H1 (cell line): ENCODE results near the gene PECR. TPM values are rescaled to one million over a fixed set of nuclear protein-coding genes. Genes with fewer than 3 reads are reported as not detected.

Source experiments
- CTCF ChIA-PET: fragments of 300-600 bp; sonication (Branson Sonifier 250); formaldehyde crosslinking; loops from one replicate; lab custom pipeline; 2021; ENCODE audit not compliant: partially characterized antibody; lab: Charles Lee
- POLR2A ChIA-PET: fragments of 300-600 bp; sonication (Branson Sonifier 250); formaldehyde crosslinking; loops from one replicate; lab custom pipeline; 2021; ENCODE audit warnings: inconsistent platforms; ENCODE audit not compliant: partially characterized antibody; lab: Charles Lee
- DNase-seq, 2 experiments: peaks; one replicate each; pipeline versions ENCODE4 v3.0.0 to v3.0.0-alpha.2; 2010 to 2022; ENCODE audit warnings: low spot score in 2 of 2, low read depth in 1 of 2, mixed read lengths in 1 of 2
- FAIRE-seq: peaks from 2 replicates; lab custom pipeline; 2011; peaks lifted over from hg19 to GRCh38; lab: Jason Lieb, UNC
- H2AFZ ChIP-seq: 2 replicates; pipeline ENCODE4 v1.8.1; 2012; ENCODE audit warnings: low read length, inconsistent platforms
- H2AK5ac ChIP-seq: 2 replicates; pipeline ENCODE4 v1.6.1; 2013; ENCODE audit warnings: low read depth, low read length
- H2BK120ac ChIP-seq: replicated peaks from 2 replicates; pipeline ENCODE3; 2013; ENCODE audit warnings: low read depth, low read length, inconsistent platforms
- H2BK12ac ChIP-seq: 2 replicates; pipeline ENCODE4 v1.6.1; 2013; ENCODE audit warnings: low read depth, low read length
- H2BK15ac ChIP-seq: 2 replicates; pipeline ENCODE4 v1.6.1; 2013; ENCODE audit warnings: low read length
- H2BK20ac ChIP-seq: 2 replicates; pipeline ENCODE4 v1.6.1; 2013; ENCODE audit warnings: low read length
- H2BK5ac ChIP-seq: 2 replicates; pipeline ENCODE4 v1.6.1; 2013; ENCODE audit warnings: low read depth, low read length
- H3K14ac ChIP-seq: 2 replicates; pipeline ENCODE4 v1.6.1; 2013; ENCODE audit warnings: inconsistent platforms; ENCODE audit not compliant: insufficient read length
- H3K18ac ChIP-seq: 2 replicates; pipeline ENCODE4 v1.6.1; 2013; ENCODE audit warnings: low read length; ENCODE audit errors: extremely low read depth
- H3K23ac ChIP-seq: 2 replicates; pipeline ENCODE4 v1.6.1; 2013; ENCODE audit warnings: inconsistent platforms; ENCODE audit not compliant: insufficient read length
- H3K23me2 ChIP-seq: 2 replicates; pipeline ENCODE4 v1.6.1; 2013; ENCODE audit warnings: low read depth, low read length
- H3K27ac ChIP-seq: 2 replicates; pipeline ENCODE4 v1.6.1; 2011; ENCODE audit warnings: low read depth, low read length, inconsistent platforms
- H3K27me3 ChIP-seq, 4 experiments: replicated peaks in 1 of 4; 1 replicate in 1 of 4; 2 replicates in 3 of 4; pipeline versions ENCODE4 v1.6.1 to v1.8.1; 2011 to 2013; ENCODE audit warnings: low read length in 3 of 4, mild to moderate bottlenecking in 3 of 4, inconsistent platforms in 2 of 4, mixed read lengths in 2 of 4, moderate library complexity in 1 of 4; ENCODE audit not compliant: control insufficient read depth in 3 of 4, insufficient read depth in 3 of 4; ENCODE audit errors: extremely low read depth in 1 of 4
- H3K36me3 ChIP-seq, 4 experiments: 2 replicates each; pipeline versions ENCODE4 v1.6.1 to v1.8.1; 2011 to 2013; ENCODE audit warnings: mild to moderate bottlenecking in 4 of 4, low read length in 3 of 4, moderate library complexity in 2 of 4, control low read depth in 1 of 4, inconsistent platforms in 1 of 4; ENCODE audit not compliant: insufficient read depth in 4 of 4, control insufficient read depth in 2 of 4
- H3K4ac ChIP-seq: replicated peaks from 2 replicates; pipeline ENCODE3; 2013; ENCODE audit warnings: low read length, low read depth, mixed read lengths, inconsistent platforms; ENCODE audit not compliant: insufficient read length
- H3K4me1 ChIP-seq, 4 experiments: replicated peaks in 1 of 4; 1 replicate in 1 of 4; 2 replicates in 3 of 4; pipeline versions ENCODE4 v1.6.1 to v1.8.1; 2011 to 2013; ENCODE audit warnings: low read length in 3 of 4, inconsistent platforms in 2 of 4, mixed read lengths in 1 of 4; ENCODE audit not compliant: insufficient read depth in 4 of 4, control insufficient read depth in 3 of 4
- H3K4me2 ChIP-seq, 2 experiments: 2 replicates each; pipeline versions ENCODE4 v1.6.1 to v1.8.1; 2011 to 2013; ENCODE audit warnings: low read depth in 2 of 2, low read length in 2 of 2, control low read depth in 1 of 2, inconsistent platforms in 1 of 2, mild to moderate bottlenecking in 1 of 2; ENCODE audit not compliant: insufficient read depth in 1 of 2
- H3K4me3 ChIP-seq, 4 experiments: fragments of 200-600, 300-600 bp in 1 of 4; sonication (generic), shearing (Covaris generic), sonication (Bioruptor Twin) in 1 of 4; 2 replicates each; pipeline versions ENCODE4 v1.5.1 to v1.8.1; 2011 to 2016; ENCODE audit warnings: low read length in 4 of 4, low read depth in 3 of 4, control low read depth in 2 of 4, inconsistent platforms in 2 of 4, mild to moderate bottlenecking in 2 of 4, mixed read lengths in 1 of 4, moderate library complexity in 1 of 4; ENCODE audit not compliant: insufficient read depth in 2 of 4; ENCODE audit errors: extremely low read depth in 1 of 4
- H3K56ac ChIP-seq: replicated peaks from 2 replicates; pipeline ENCODE3; 2013; ENCODE audit warnings: low read depth, mild to moderate bottlenecking, mixed read lengths, low read length, inconsistent platforms; ENCODE audit not compliant: insufficient read length
- H3K79me1 ChIP-seq: 2 replicates; pipeline ENCODE4 v1.6.1; 2013; ENCODE audit warnings: low read depth, low read length, control low read depth
- H3K79me2 ChIP-seq, 2 experiments: 2 replicates each; pipeline versions ENCODE4 v1.6.1 to v1.8.1; 2012 to 2013; ENCODE audit warnings: low read length in 2 of 2, mild to moderate bottlenecking in 2 of 2, inconsistent platforms in 1 of 2; ENCODE audit not compliant: insufficient read depth in 2 of 2, control insufficient read depth in 1 of 2
- H3K9ac ChIP-seq, 4 experiments: replicated peaks in 1 of 4; 1 replicate in 1 of 4; 2 replicates in 3 of 4; pipeline versions ENCODE4 v1.6.1 to v1.8.1; 2011 to 2013; ENCODE audit warnings: low read depth in 3 of 4, low read length in 3 of 4, control low read depth in 2 of 4, mild to moderate bottlenecking in 2 of 4, moderate library complexity in 2 of 4, inconsistent platforms in 1 of 4; ENCODE audit errors: extremely low read depth in 1 of 4
- H3K9me3 ChIP-seq, 2 experiments: 2 replicates each; pipeline versions ENCODE4 v1.6.1 to v1.8.1; 2012 to 2013; ENCODE audit warnings: mild to moderate bottlenecking in 2 of 2, moderate library complexity in 2 of 2, control low read depth in 1 of 2, inconsistent platforms in 1 of 2, low read depth in 1 of 2, low read length in 1 of 2, mixed read lengths in 1 of 2; ENCODE audit not compliant: insufficient read depth in 2 of 2
- H4K20me1 ChIP-seq, 2 experiments: replicated peaks in 1 of 2; 2 replicates each; pipeline versions ENCODE3 to v1.8.1; 2011 to 2013; ENCODE audit warnings: inconsistent platforms in 2 of 2, low read length in 2 of 2, mild to moderate bottlenecking in 1 of 2; ENCODE audit not compliant: insufficient read depth in 2 of 2, control insufficient read depth in 1 of 2
- H4K5ac ChIP-seq: 2 replicates; pipeline ENCODE4 v1.6.1; 2013; ENCODE audit warnings: low read length, low read depth, mixed read lengths, inconsistent platforms; ENCODE audit not compliant: insufficient read length
- H4K8ac ChIP-seq: 2 replicates; pipeline ENCODE4 v1.8.0; 2013; ENCODE audit warnings: mild to moderate bottlenecking, moderate library complexity, low read length, inconsistent platforms; ENCODE audit not compliant: insufficient read depth; ENCODE audit errors: extremely low read depth
- H4K91ac ChIP-seq: replicated peaks from 2 replicates; pipeline ENCODE3; 2013; ENCODE audit warnings: low read length, mixed read lengths, inconsistent platforms; ENCODE audit not compliant: insufficient read length
- ATF2 ChIP-seq: IDR thresholded peaks from 2 replicates; pipeline ENCODE4 v1.6.1; 2012; ENCODE audit warnings: low read length, inconsistent platforms
- BCL11A ChIP-seq, 2 experiments: IDR thresholded peaks; one replicate each; pipeline ENCODE4 v1.6.1; 2011; ENCODE audit warnings: low read depth in 2 of 2, low read length in 2 of 2, mild to moderate bottlenecking in 2 of 2
- JUND ChIP-seq: IDR thresholded peaks from 2 replicates; pipeline ENCODE4 v1.6.1; 2011; ENCODE audit warnings: mild to moderate bottlenecking, improper control_type of control experiment, low read length
- MAFK ChIP-seq: IDR thresholded peaks from 2 replicates; pipeline ENCODE4 v1.6.1; 2012; ENCODE audit warnings: low read depth, mild to moderate bottlenecking, improper control_type of control experiment, low read length
- SP1 ChIP-seq: IDR thresholded peaks from 2 replicates; pipeline ENCODE4 v1.6.1; 2011; ENCODE audit warnings: low read depth, low read length
- SP2 ChIP-seq: IDR thresholded peaks from 2 replicates; pipeline ENCODE4 v1.6.1; 2012; ENCODE audit warnings: mild to moderate bottlenecking, low read length, inconsistent platforms
- SP4 ChIP-seq: IDR thresholded peaks from 2 replicates; pipeline ENCODE4 v1.6.1; 2012; ENCODE audit warnings: low read length, inconsistent platforms
- WGBS, 2 experiments: shearing (Covaris generic) in 1 of 2; methylation state at CpG; one replicate each; pipeline versions ENCODE4 v1.1.6 to v1.1.7; 2013 to 2015; ENCODE audit warnings: low lambda C conversion rate in 2 of 2, mixed read lengths in 2 of 2, inconsistent platforms in 1 of 2, low coverage in 1 of 2, missing lambda C conversion rate in 1 of 2; ENCODE audit not compliant: insufficient replicate concordance in 2 of 2, insufficient coverage in 1 of 2, insufficient read length in 1 of 2; ENCODE audit errors: extremely low coverage in 1 of 2, missing lambda C conversion rate in 1 of 2; 5-methylcytosine and 5-hydroxymethylcytosine counted together
- polyA plus RNA-seq, 7 experiments: library from polyadenylated mRNA; depleted of rRNA in 3 of 7; stranded (reverse) in 5 of 7; unstranded in 2 of 7; fragments of >200 nt in 5 of 7; fragments of 200-250 nt in 2 of 7; gene quantifications; 1 replicate in 5 of 7; 2 replicates in 1 of 7; 4 replicates in 1 of 7; pipeline versions ENCODE4 v1.2.1 to v1.2.3, GENCODE V29; 2011 to 2013; ENCODE audit warnings: missing spikeins in 2 of 7, mixed read lengths in 2 of 7
- total RNA-seq: library from RNA; stranded (reverse); fragmentation: NEBNext Ultra II Directional; extraction: Animal tissue kit (Norgen Biotek cat#: 25700); gene quantifications from 2 replicates; pipeline ENCODE4 v1.2.1, GENCODE V29; 2021

The PECR gene
- total and polyA plus RNA-seq, 2 of the 8 experiments (the other 6 are each of a cell fraction or from before 2014, with no cell fraction given): 15.9 to 19.2 TPM

GRCh38 chr2:216069028-216069427 lies 12.6 kb downstream of the PECR start:
- no peaks in the 10 kb centered on the region for H3K23me2 ChIP-seq
- WGBS, 2 experiments: 87% methylated on average over 2 of the region's 2 CpGs; no CpG with 5 or more reads in 1 of the 2 experiments
- H3K4me1 ChIP-seq: peaks cover 0 to 3% (median under 1%) of the 10 kb centered on the region in 4 experiments; a peak in 1 of 7 replicates
- H2BK20ac ChIP-seq: no peak overlapping the region
- FAIRE-seq (no peak), DNase-seq (no peak)
- H2BK12ac ChIP-seq: no peak overlapping the region
- H3K4ac ChIP-seq: no peak overlapping the region
- H3K9me3 ChIP-seq: no peaks in the 10 kb centered on the region
- H3K79me2 ChIP-seq: no peaks in the 10 kb centered on the region
- CTCF ChIA-PET: interaction anchor here (1.0 to 3.0 kb wide), 2 partner anchors 35 to 41 kb away, joined by 3 to 18 read pairs; no protein-coding TSS in a partner anchor
- no peak overlapping the region for H4K91ac ChIP-seq
- H3K18ac ChIP-seq: no peak overlapping the region
- no peak overlapping the region for H3K27ac ChIP-seq
- H2BK5ac ChIP-seq: no peak overlapping the region
- H3K14ac ChIP-seq: no peak overlapping the region
- H4K20me1 ChIP-seq: no peaks in the 10 kb centered on the region
- no peak overlapping the region for H3K56ac ChIP-seq
- no peak overlapping the region for H3K9ac ChIP-seq
- no peak overlapping the region for H2BK120ac ChIP-seq
- H3K23ac ChIP-seq: no peak overlapping the region
- peaks cover 0 to 23% (median 5%) of the 10 kb centered on the region in 4 experiments; a peak in 4 of 8 replicates for H3K36me3 ChIP-seq
- no peaks in the 10 kb centered on the region for H3K27me3 ChIP-seq
- no peak overlapping the region for H4K8ac ChIP-seq
- no peak overlapping the region for H2BK15ac ChIP-seq
- H3K4me3 ChIP-seq: no peak overlapping the region
- no peak overlapping the region for H2AK5ac ChIP-seq
- no peak overlapping the region for H3K4me2 ChIP-seq
- peaks cover 2% of the 10 kb centered on the region; the same call in 1 of the 2 replicates for H3K79me1 ChIP-seq
- no peak overlapping the region for H2AFZ ChIP-seq
- no peak overlapping the region for H4K5ac ChIP-seq
- POLR2A ChIA-PET: interaction anchor here (2.8 kb wide), 1 partner anchor 13 kb away, joined by 9 read pairs; the partner anchor contains the start of genes PECR and TMEM169
- TF ChIP-seq ATF2 (no peak), SP1 (no peak), JUND (no peak), SP4 (no peak), MAFK (no peak), SP2 (no peak), BCL11A (IDR thresholded peaks at IDR 0.05; ENCODE audit: low read depth in 2 of 2, low read length in 2 of 2) (no peak)
